OCI-M1 (cell line): ENCODE results near the gene AP5M1.
"Not testable (repeated sequence)": the region's sequence is repeated elsewhere in the genome, so short reads cannot be mapped to it uniquely, and the experiment has no call there.

Experiments
- DNase-seq: peaks from one replicate; lab custom pipeline; 2025; lab: John Stamatoyannopoulos, UW

AP5M1 gene

DNA sequence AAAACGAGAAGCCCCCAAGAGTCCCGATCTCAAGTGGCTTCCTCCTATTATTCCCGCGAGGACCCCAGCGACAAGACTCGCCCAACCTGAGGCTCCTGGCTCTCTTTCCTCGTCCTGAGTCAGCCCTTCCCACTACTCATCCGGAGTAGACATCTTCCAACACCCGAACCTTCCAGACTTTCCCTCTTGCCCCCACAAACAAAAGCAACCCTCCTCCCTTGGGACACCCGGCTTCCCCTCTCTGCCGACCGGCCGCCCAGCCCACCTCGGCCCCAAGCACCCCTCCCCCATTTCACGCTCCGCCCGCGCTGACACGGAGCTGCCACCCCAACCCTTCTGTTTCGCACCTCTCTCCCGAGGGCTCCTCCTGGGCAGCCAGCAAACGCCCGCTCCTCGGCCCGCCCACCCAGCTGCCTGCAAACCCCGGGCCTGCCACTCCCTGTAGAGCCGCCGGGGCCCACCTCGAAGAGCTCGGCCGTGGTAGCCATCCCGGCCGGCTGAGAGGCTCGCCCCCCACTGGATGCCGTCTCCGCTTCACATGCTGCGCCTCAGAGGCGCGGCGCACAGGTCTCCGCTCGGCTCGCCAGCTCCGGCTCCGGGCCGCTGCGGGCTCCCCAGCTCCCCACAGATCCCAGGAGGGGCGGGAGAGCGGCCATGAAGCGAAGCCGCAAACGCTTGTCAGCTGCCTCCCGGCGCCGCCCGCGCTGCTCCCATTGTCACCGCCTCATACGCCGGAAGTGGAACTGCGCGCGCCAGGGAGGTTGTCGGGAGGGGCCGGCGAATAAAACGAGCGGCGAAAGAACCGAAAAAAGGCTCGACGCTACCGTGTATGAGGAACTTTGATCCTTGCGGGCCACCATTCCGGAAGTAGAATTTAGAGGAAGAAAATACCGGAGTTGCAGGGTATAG is at the start of gene AP5M1, which contains the start of gene EXOC5:
AP5M1 (plus strand) TSS at position 811 of the 909 bp plus-strand sequence. CDS start 344 bp downstream, outside the sequence.
EXOC5 (minus strand) TSS at position 745 of the 909 bp plus-strand sequence; CDS start at position 488, 257 bp downstream.
- peak; percentile 92 for DNase-seq

DNA sequence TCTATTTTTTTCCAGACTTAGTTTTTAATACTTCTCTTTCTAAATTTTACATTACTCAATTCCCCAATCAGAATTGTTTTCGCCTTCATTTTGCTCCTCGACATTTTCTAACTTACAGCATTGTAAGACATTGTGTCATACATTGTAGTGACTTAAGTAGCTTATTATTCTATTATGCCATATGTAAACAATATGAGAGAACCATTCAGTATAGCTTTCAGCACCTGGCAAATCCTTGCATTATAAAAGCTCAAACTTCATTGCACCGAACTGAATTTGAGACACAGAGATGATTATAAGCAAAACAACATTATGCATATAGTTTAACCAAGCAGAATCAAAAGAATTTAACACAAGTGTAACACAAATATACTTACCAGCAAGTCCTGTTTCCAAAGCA is 46.8 kb upstream of the AP5M1 start:
- no peak for DNase-seq

DNA sequence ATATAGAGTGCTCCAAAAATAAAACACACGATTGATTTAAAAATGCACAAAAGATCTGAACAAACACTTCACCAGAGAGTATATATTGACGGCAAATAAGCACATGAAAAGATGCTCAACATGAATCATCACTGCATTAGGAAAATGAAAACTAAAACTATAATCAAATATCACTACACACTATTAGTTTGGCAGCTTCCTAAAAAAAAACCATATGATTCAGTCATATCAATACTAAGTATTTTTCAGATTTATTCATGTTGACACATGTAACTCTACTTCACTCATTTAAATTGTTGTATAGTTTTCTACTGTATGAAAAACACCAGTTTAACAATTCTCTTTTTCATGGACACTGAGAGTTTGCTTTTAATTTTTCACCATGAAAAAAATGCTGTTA is 41.7 kb upstream of the AP5M1 start:
- no peak for DNase-seq

DNA sequence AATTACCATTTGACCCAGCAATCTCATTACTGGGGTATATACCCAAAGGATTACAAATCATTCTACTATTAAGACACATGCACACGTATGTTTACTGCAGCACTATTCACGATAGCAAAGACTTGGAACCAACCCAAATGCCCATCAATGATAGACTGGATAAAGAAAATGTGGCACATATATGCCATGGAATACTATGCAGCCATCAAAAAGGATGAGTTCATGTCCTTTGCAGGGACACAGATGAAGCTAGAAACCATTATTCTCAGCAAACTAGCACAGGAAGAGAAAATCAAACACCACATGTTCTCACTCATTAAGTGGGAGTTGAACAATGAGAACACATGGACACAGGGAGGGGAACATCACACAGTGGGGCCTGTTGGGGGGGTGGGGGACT is 40.5 kb upstream of the AP5M1 start:
- DNase-seq, result not testable (repeated sequence)

DNA sequence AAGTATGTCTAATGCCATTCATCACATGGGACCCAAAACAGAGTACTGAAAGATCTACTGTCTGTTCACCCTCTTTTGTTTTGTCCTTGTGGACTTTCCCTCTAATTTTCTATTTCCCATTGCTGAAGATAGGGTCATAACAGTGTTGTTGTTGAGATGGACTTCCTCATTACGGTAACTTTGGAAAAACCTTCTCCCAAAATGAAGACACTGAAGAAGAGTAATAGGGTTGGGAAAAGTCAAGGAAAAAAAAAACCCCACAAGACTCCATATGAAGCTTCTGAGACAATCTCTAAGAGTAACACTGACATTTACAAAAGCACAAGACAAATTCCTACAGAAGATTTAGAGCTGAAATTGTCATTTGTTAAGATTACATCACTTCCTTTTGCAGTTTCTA is 36.8 kb upstream of the AP5M1 start:
- no peak for DNase-seq

DNA sequence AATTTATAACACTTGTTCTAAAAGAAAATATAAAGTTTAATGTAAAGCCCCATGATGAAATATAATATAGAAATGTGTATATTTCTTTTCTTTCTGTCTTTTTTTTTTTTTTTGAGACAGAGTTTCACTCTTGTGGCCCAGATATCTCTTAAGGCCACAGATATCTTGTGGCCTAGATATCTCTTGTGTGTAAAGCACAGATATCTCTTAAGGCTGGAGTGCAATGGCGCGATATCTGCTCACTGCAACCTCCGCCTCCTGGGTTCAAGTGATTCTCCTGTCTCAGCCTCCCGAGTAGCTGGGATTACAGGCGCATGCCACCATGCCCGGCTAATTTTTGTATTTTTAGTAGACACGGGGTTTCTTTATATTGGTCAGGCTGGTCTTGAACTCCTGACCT is 28.7 kb upstream of the AP5M1 start:
- DNase-seq, result peak; percentile 9

GRCh38 chr14:57243320-57243719 is 25.5 kb upstream of the AP5M1 start:
- DNase-seq, result no peak

- no peak for DNase-seq
These were observed 24.7 kb upstream of the AP5M1 start for GRCh38 chr14:57244106-57244505.

DNA sequence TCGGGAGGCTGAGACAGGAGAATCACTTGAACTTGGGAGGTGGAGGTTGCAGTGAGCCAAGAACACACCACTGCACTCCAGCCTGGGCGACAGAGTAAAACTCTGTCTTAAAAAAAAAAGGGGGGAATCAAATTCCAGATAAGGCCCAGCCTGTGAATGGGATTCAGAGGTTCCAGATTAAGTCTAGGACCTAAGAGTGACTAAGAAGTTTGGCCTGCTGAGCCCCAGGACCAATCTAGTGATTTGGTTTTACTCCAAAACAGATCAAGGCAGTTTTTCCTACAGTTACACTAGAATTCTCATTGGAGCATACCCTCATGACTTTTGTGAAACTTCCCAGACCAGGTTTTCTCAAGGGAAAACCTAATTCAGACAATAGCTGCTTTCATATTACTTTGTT is 22.8 kb upstream of the AP5M1 start:
- no peak for DNase-seq

DNA sequence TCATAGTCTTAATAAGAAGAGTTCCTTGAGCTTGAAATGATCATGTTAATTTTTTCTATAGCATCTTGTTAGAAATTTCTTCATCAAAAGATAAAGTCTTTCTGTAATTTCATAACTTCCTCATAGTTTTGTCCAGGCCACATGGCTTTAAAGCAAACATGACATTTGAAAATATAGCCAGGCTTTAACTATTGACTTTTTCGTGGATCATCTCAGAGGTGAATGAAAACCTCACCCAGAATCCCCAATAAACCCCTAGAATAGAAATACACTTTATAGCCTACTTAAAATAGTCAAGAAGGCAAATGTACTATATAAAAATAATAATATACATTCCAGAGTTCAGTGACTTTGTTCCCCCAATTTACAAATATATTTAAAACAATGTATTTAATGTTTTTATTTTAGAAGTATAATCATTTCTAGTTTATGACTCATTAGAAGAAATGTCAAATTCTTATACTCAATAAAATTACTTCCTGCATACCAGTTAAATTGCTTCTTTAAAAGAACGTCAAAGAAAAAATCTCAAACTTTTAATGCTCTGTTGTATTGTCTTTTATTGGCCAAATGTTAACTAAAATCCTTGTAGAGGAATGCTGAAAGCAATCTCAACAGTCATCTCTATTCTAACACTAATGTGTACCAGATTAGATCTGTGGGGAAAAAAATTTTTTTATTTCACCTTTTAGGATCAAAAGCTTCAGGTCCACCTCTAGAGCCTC is 21.7 kb upstream of the AP5M1 start:
- no peak for DNase-seq

GRCh38 chr14:57254884-57255283 is 13.9 kb upstream of the AP5M1 start:
- no peak for DNase-seq

DNA sequence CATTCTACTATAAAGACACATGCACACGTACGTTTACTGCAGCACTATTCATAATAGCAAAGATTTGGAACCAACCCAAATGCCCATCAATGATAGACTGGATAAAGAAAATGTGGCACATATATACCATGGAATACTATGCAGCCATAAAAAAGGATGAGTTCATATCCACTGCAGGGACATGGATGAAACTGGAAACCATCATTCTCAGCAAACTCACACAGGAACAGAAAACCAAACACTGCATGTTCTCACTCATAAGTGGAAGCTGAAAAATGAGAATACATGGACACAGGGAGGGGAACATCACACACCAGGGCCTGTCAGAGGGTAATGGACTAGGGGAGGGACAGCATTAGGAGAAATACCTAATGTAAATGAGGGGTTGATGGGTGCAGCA is 10.6 kb upstream of the AP5M1 start:
- DNase-seq, result not testable (repeated sequence)

- DNase-seq, result no peak
These were observed 9.1 kb upstream of the AP5M1 start for GRCh38 chr14:57259672-57260071.

GRCh38 chr14:57261604-57262003 is 7.2 kb upstream of the AP5M1 start:
- no peak for DNase-seq

- DNase-seq, result no peak
These were observed 6.7 kb upstream of the AP5M1 start for GRCh38 chr14:57262117-57262516.

- DNase-seq, result no peak
These were observed 2.7 kb upstream of the AP5M1 start for GRCh38 chr14:57266065-57266464.

GRCh38 chr14:57273236-57273635 is 4.5 kb downstream of the AP5M1 start:
- DNase-seq, result no peak

GRCh38 chr14:57274551-57274950 is 5.8 kb downstream of the AP5M1 start:
- no peak for DNase-seq

DNA sequence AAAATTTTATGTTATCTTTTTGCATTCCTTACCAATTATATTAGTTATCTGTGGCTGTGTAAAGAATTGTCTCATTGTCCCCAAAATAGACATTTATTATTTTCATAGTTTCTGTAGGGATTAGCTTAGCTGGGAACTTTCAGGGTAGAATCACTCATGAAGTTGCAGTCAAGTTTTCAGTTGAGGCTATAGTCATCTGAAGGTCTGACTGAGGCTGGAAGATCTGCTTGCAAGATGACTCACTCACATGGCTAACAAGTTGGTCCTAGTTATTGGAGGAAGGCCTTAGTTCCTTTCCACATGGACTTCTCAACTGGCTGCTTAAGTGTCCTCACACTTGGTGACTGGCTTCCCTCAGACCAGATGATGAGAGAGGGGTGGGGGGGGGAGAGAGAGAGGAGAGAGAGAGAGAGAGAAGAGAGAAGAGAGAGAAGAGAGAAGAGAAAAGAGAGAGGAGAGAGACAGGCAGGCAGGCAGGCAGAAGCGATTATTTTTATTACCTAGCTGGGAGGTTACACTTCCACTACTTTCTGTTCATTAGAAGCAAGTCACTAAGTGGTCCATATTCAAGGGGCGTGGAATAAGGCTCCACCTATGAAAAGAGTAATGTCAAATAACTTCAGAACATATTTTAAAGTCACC is 6.4 kb downstream of the AP5M1 start:
- no peak for DNase-seq

DNA sequence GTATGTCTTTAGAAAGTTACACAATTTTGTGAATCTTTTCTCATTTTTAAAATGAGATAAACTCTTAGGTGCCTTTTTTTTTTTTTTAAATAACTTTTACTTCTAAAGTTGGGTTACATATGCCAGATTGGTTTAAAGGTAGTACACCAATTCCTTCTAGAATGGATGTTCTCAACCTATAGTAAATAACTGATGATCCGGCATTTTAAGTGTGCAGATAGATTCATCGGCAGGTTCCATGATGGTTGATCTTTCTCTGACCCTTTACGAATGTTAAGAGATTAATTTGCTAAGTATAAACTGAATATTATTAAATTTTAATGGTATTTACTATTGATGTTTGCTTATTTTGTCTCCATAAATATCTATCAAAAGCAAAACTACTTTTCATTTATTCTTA is 8.3 kb downstream of the AP5M1 start:
- DNase-seq, result no peak

DNA sequence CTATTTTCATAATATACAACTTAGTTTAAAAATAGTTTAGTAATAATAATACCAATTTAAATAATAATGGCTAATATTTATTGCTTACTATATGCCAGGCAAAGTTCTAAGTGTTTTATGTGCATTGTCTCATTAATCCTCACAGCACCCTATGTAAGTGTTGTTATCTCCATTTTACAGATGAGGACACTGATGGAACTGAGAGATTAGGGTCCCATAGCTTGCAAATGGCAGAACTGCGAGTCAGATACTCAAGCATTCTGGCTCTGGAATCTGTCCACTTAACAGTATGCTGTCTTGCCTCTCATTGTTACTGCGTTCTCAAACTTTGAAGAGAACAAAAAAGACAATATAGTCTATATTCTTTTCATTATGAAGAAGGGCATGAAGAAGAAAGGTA is 19.0 kb downstream of the AP5M1 start:
- DNase-seq, result peak; percentile 10

- DNase-seq, result no peak
These were observed 22.0 kb downstream of the AP5M1 start for GRCh38 chr14:57290751-57291150.
